HG03457 (cell line): ENCODE results near the gene LHFPL3.
"Not testable (repeated sequence)": the region's sequence is repeated elsewhere in the genome, so short reads cannot be mapped to it uniquely, and the experiment has no call there.

Experiments
- ATAC-seq: cut with Tn5 transposase; IDR thresholded peaks from one replicate; pipeline ENCODE4 v1.9.1; 2021; ENCODE audit warnings: moderate number of reproducible peaks; ENCODE audit not compliant: unreplicated experiment

LHFPL3 gene

DNA sequence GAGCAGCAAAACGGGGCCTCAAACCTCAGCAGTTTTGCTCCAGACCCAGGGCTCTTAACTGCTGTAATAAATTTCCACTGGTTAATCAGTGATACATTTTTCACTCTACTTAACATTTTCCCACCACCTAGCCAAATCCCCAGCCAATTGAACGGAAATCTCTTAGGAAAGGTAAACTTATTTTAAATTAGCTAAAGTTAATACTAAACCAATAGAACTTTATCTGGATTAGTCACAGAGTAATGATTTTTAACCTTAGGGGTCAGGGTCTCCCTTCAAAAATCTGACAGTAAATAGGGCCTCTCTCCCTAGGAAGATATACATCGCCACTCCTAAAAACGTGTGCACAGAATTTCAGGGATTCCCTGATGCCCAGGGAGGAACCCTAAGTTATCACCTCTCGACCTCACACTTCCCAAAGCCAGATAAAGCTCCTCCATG, 598.2 kb downstream of the LHFPL3 start:
- no peak for ATAC-seq

DNA sequence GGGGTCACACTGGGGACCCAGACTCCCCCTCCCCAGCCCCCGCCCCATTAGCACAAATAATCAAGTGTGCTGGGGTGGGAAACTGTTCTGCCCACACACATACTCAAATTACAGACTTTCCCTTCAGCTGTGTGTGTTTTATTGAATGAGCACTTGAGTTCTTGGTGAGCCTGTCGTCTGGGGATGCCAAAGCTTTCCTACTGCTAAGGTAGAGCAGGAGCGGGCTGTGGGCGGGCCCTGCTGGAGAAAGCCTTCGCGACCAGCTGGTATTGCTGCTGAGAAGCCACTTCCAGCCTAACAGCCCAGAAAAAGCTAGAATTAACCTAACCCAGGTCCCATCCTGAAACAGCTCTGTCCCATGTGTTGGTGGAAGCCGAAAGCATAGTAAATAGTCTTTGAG, 598.7 kb downstream of the LHFPL3 start:
- no peak for ATAC-seq

- no peak for ATAC-seq
Measured at GRCh38 chr7:104928721-104929400, 600.5 kb downstream of the LHFPL3 start.

- no peak for ATAC-seq
Measured at GRCh38 chr7:104929921-104930320, 601.5 kb downstream of the LHFPL3 start.

DNA sequence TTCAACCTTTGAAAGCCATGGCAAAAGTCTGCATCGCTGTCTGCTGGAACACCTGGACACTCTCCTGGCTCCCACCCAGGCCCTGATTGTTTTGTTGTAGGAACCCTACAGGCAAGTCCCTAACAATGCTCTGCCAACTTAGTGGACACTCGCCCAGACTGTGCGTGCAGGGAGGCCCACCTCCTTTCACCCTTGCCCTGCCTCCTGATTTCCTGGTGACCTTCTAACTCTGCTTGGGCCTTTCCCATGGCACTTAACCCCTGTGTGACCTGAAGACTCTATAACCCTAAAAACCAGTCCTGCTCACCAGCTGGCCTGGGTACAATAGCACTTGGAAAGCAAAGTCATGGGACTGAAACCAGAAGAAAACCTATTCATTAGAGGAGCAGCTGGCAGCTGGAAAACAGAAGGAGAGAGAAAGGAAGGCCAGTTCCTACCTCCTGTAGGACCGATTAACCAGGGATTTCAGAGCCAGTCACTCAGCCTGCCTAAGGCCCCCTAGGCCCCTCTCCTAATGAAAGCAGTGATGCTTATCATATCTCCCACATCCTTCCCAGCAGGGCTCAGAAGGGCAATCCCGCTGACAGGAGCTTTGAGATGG, 602.9 kb downstream of the LHFPL3 start:
- no peak for ATAC-seq

DNA sequence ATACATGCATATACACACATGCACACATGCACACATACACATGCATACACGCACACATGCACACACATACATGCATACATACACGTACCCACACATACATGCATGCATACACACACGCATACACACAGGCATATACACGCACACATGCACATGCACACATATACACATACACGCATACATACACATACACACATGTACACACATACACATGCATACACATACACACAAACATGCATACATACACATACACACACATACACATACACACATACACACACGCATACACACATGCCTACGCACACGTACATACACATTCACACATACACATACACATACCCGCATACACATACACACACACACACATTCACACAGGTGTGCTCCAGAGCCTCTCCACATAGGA, 604.6 kb downstream of the LHFPL3 start:
- ATAC-seq = no peak

GRCh38 chr7:104933521-104933988, 605.2 kb downstream of the LHFPL3 start:
- ATAC-seq = no peak

DNA sequence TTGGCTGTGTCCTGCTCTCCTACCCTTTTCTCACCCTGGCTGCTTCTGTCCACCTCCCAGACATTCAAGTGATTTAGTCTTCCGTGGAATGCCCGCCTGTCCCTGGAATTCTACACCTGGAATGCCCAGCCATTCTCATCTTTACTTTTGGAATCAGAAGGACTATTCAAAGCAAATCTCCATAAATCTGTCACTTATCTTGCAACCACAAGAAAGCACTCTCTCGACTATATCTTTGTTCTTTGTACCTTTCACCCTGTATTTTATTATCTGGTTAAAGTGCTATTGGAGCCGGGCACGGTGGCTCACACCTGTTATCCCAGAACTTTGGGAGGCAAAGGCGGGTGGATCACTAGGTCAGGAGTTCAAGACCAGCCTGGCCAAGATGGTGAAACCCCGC, 606.3 kb downstream of the LHFPL3 start:
- ATAC-seq = no peak

DNA sequence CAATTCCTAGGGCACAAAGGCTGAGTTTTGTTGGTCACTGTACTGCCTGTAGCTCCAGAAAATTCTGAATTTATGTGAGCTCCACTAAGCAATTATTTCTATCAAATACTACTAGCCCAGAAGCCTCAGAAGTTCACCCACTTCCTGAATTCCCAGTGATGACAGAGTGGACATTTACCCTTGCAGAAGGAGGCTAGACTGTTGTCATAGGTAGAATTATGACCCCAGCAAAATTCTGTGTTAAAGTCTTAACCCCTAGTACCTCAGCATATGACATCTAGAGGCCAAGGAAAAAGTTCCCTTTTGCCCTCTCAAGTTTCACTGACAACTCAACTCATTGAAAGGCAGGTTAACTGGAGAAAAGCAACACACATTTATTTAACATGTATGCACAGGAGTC, 606.9 kb downstream of the LHFPL3 start:
- ATAC-seq = no peak

DNA sequence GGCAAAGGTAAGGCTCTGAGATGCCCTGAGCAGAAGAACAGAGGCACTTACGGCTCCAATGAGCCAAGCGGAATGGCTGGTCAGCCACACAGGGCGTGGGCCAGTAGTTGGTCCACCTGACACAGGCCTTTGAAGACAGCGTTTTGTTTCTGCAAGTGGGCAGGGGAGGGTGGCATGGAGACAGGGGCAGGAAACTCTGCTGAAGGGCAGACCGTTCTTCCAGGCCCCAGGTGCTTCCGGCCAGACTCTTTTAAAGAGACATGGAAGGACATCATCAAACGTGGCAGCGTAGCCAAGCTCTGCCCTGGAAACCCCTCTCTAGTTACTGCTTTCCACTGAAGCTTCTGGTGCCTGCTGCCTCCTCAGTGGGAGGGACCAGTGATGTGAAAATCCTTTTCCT, 608.1 kb downstream of the LHFPL3 start:
- no peak for ATAC-seq

DNA sequence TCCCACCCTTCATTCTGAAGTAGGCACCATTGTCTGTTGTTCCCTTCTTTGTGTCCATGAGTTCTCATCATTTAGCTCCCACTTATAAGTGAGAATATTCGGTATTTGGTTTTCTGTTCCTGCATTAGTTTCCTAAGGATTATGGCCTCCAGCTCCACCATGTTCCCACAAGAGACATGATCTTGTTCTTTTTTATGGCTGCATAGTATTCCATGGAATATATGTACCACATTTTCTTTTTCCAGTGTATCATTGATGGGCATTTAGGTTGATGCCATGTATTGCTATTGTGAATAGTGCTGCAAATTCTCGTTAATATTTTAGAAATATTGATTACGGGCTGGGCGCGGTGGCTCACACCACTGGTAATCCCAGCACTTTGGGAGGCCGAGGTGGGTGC, 609.1 kb downstream of the LHFPL3 start:
- not testable (repeated sequence) for ATAC-seq

DNA sequence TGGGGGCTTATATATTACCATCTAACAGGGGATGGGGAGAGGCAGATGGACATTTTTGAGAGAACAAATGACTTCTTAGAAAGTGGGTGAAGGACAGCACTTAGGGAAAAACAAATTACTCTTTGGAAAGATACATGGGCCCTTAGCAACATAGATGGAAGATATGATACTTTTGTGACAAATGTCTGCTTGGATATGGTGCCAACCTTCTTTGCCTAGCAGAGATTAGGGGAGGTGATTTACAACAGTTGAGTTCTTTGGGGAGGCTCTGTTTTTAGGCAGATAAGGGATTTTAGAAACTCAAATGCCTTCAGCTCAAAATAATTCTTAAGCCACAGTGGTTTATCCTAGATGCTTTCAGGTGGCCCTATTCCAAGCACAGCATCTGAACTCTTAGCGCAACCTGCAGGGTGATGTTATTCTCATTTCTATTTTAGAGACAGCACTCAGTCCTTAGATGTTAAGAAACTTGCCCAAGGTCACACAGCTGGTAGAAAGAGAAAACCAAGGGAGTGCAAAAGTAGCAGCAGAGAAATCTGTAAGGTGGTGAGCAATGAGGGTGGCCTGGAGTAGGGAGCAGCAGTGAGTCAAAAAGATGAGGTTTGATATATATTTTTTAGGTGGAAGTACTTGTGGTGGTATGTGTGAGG, 610.5 kb downstream of the LHFPL3 start:
- no peak for ATAC-seq

DNA sequence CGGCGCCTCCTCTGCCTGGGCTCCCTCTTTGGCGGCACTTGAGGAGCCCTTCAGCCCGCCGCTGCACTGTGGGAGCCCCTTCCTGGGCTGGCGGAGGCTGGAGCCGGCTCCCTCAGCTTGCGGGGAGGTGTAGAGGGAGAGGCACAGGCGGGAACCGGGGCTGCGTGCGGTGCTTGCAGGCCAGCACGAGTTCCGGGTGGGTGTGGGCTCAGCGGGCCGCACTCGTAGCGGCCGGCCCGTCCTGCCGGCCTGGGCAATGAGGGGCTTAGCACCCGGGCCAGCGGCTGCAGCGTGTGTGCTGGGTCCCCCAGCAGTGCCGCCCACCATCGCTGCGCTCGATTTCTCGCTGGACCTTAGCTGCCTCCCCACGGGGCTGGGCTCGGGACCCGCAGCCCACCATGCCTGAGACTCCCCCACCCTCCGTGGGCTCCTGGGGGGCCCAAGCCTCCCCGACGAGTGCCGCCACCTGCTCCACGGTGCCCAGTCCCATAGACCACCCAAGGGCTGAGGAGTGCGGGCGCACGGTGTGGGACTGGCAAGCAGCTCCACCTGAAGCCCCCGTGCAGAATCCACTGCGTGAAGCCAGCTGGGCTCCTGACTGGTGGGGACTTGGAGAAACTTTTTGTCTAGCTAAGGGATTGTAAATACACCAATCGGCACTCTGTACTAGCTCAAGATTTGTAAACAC, 611.8 kb downstream of the LHFPL3 start:
- ATAC-seq = no peak

DNA sequence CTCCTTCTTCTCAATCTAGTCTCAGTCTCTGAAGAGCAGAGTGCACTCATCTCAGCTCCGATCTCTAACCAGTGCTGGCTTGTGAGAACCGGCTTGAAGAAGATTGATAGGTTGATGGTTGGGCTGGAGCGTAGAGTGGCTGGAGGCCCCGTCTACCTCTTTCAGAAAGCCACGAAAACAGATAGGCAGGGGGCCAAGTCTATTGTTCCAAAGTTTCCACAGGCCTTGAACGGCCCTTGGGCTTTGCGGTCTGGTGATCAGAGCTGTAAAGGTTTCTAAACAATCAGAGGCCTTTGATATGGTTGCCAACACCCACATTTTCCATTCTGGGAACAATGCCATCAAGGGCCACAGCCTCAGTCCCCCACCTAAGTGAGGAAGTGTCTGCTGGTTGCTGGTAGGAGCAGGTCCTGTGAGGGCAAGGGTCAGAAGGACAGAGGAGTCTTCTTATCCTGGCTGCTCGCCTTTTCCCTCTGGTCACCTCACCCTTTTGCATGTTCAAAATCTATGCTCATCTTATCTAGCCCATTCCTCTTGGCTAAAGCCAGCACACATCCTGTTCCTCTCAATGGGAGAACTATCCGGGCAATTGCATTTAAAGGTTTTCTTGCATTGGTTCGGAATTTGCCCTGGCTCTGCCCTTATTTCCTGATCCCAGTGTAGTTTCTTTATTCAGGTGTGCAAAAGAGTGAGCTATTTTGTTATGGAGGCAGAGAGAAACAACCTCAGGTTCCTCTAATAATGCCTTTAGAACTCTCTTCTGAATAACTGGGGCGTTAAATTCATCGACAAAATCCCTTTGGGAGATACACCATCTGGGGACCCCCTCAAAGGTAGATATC, 615.3 kb downstream of the LHFPL3 start:
- peak; percentile 40 for ATAC-seq

- ATAC-seq = no peak
Measured at GRCh38 chr7:104945599-104945956, 617.2 kb downstream of the LHFPL3 start.

DNA sequence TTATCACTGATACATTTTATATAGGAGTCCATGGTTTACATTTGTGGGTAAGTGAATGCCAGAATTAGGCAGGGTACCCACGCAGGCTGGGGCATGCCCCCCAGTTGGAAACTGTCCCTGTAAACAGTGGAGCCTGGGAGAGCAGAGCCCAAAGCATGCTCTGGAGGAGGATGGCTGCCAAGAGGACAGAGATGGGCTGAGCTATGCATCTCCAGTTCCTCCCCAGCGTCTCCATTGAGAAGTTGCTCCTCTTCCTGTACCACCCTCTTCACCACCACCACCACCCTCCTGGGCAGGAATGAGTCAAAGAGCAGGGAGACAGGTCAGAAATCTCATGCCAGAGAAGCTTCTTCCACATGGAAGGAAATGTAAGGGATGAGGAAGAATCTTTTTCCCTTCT, 617.9 kb downstream of the LHFPL3 start:
- no peak for ATAC-seq

DNA sequence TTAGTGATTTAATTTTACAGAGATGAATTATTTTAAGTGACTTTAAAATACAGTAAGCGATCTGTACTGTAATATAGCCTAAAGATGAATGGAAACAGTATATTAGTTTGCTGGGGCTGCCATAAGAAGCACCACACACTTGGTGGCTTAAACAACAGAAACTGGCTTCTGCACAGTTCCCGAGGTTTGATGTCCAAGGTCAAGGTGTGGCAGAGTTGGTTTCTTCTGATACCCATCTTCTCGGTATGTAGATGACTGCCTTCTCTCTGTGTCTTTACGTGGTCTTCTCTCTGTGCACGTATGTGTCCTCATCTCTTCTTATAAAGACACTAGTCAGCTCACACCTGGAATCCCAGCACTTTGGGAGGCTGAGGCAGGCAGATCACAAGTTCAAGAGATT, 621.6 kb downstream of the LHFPL3 start:
- no peak for ATAC-seq

DNA sequence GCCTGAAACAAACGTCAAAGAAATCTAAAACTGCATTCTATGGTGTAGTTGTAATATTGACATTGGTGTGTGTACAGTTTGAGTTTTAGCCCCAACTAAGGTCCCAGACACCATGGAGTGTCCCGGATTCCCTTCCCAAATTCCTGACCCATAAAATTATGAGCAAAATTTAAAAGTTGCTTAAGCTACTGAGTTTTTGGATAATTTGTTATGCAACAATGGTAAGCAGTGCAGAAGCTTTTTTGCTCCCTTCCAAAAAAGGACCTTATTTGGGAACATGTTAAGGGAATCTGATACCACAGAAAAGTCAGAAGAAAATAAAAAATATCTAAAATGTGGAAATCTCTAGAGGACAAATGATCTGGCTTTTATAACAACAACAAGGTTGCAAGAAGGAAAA, 622.4 kb downstream of the LHFPL3 start:
- no peak for ATAC-seq

- no peak for ATAC-seq
Measured at GRCh38 chr7:104951546-104951945, 623.1 kb downstream of the LHFPL3 start.

DNA sequence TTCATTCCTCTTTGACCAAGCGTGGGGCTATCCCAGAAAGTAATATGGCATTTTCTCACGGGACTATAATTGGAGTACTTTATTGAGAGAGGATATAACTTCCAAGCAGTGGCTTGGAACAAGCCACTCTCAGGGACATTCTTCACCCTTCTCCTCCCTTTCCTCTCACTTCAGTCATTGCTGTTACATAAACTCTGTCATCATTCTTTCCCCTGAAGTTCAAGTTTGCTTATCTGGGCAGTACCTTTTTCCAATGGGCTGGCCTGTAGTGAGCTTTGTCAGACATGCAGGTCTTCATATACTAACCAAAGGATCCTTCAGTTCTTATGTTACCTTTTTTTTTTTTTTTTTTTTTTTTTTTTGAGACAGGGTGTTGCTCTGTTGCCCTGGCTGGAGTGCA, 626.9 kb downstream of the LHFPL3 start:
- ATAC-seq = no peak
